PFSK-1 (cell line): ENCODE data around the gene NSUN6.

Experiments
- FOXP2 ChIP-seq: optimal IDR thresholded peaks from 2 replicates; pipeline ENCODE3; 2011; ENCODE audit warnings: borderline replicate concordance, control low read depth, inconsistent platforms; ENCODE audit not compliant: insufficient read depth; ENCODE audit errors: extremely low read length, extremely low read depth
- POLR2AphosphoS5 ChIP-seq: IDR thresholded peaks from 2 replicates; pipeline ENCODE4 v1.6.1; 2012; ENCODE audit warnings: low read depth, mild to moderate bottlenecking, control low read depth, low read length, moderate library complexity
- SIN3A ChIP-seq: IDR thresholded peaks from 2 replicates; pipeline ENCODE4 v1.6.1; 2012; ENCODE audit warnings: mild to moderate bottlenecking, low read length, moderate library complexity, borderline replicate concordance; ENCODE audit not compliant: insufficient read depth
- TAF1 ChIP-seq: IDR thresholded peaks from 2 replicates; pipeline ENCODE4 v1.6.1; 2012; ENCODE audit warnings: low read length, control low read depth, borderline replicate concordance; ENCODE audit not compliant: insufficient read depth
- TF ChIP-seq, protein P1 (sequence below), 2 experiments: IDR thresholded peaks; 2 replicates each; pipeline versions ENCODE4 v1.6.1 to v1.8.0; 2011 to 2012; ENCODE audit warnings: low read depth in 2 of 2, low read length in 2 of 2, control low read depth in 1 of 2, inconsistent platforms in 1 of 2, mild to moderate bottlenecking in 1 of 2, moderate library complexity in 1 of 2; ENCODE audit not compliant: insufficient read depth in 1 of 2

The NSUN6 gene

DNA sequence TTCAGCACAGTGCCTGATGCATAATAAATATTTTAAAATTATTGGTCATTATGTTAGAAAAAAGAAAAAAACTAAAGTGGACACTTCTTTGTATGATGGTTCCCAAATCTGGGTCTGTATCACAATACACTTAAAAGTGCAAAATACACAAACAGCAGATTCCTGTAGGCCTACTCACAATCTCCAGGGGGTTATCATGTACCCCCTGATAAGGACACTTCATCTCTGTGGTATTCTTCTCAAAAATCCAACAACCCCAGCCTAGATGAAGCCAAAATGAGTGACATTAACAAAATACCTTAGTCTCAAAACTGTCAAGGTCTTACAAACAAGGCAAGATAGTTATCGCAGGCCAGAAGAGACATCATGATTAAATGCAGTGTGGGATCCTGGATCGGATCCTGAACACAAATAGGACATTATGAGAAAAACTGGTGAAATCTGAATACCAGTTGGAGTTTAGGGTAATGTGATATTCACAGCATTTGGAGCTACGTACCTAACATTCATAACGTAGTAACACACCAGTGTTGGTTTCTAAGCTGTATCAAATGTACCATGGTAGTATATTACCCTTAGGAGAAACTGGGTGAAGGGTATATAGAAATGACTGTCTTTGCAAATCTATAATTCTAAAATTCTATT lies 45.2 kb downstream of the NSUN6 start:
- TF ChIP-seq SIN3A: no peak
- TF ChIP-seq TAF1: no peak
- TF ChIP-seq POLR2AphosphoS5: no peak
- no peak for TF ChIP-seq FOXP2
- TF ChIP-seq, protein P1, sequence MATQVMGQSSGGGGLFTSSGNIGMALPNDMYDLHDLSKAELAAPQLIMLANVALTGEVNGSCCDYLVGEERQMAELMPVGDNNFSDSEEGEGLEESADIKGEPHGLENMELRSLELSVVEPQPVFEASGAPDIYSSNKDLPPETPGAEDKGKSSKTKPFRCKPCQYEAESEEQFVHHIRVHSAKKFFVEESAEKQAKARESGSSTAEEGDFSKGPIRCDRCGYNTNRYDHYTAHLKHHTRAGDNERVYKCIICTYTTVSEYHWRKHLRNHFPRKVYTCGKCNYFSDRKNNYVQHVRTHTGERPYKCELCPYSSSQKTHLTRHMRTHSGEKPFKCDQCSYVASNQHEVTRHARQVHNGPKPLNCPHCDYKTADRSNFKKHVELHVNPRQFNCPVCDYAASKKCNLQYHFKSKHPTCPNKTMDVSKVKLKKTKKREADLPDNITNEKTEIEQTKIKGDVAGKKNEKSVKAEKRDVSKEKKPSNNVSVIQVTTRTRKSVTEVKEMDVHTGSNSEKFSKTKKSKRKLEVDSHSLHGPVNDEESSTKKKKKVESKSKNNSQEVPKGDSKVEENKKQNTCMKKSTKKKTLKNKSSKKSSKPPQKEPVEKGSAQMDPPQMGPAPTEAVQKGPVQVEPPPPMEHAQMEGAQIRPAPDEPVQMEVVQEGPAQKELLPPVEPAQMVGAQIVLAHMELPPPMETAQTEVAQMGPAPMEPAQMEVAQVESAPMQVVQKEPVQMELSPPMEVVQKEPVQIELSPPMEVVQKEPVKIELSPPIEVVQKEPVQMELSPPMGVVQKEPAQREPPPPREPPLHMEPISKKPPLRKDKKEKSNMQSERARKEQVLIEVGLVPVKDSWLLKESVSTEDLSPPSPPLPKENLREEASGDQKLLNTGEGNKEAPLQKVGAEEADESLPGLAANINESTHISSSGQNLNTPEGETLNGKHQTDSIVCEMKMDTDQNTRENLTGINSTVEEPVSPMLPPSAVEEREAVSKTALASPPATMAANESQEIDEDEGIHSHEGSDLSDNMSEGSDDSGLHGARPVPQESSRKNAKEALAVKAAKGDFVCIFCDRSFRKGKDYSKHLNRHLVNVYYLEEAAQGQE (IDR thresholded peaks at IDR 0.05; ENCODE audit: insufficient read depth in 1 of 2, low read depth in 2 of 2, low read length in 2 of 2): no peak

DNA sequence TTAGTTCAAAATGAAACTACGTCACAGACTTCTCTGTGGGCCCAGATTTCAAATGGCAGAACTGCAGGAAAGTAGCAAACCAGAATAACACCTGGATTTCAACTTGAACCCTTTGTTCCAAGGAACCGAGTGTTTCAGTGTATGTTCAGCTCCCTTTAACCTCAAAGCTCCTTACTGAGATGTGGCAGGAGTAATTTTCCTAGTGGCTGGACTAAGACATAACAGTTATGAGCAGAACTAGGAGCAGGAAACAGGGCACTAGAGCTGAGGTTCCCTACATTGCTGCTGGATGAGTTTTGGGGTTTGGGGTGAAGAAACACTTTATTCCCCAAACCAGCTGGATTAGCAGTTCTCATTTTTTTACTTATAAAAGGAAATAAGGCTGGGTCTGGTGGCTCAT lies 50.1 kb downstream of the NSUN6 start:
- TF ChIP-seq, protein P1 (IDR thresholded peaks at IDR 0.05; ENCODE audit: insufficient read depth in 1 of 2, low read depth in 2 of 2, low read length in 2 of 2): no peak
- TF ChIP-seq TAF1 (no peak), FOXP2 (no peak), POLR2AphosphoS5 (no peak), SIN3A (no peak)

DNA sequence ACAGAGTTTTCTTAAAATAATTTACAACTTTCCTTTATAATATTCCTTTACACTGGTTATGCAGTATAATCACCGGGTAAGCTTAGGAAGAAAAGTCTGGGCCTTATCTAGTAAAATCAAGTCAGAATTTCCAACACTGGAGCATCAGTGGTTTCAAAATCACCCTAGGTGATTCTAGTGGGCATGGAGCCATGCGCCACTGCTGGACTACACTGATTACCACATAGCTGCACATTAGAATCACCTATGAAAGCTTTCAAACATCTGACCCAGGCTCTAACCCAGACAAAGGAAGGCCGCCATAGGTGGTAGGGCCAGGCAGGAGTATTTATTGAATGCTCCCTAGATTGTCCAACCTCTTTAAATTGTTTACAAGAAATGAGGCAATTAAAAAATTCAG lies 52.0 kb downstream of the NSUN6 start:
- no peak for TF ChIP-seq POLR2AphosphoS5
- TF ChIP-seq, protein P1 (IDR thresholded peaks at IDR 0.05; ENCODE audit: insufficient read depth in 1 of 2, low read depth in 2 of 2, low read length in 2 of 2): no peak
- TF ChIP-seq SIN3A: no peak
- no peak for TF ChIP-seq FOXP2
- TF ChIP-seq TAF1: no peak

DNA sequence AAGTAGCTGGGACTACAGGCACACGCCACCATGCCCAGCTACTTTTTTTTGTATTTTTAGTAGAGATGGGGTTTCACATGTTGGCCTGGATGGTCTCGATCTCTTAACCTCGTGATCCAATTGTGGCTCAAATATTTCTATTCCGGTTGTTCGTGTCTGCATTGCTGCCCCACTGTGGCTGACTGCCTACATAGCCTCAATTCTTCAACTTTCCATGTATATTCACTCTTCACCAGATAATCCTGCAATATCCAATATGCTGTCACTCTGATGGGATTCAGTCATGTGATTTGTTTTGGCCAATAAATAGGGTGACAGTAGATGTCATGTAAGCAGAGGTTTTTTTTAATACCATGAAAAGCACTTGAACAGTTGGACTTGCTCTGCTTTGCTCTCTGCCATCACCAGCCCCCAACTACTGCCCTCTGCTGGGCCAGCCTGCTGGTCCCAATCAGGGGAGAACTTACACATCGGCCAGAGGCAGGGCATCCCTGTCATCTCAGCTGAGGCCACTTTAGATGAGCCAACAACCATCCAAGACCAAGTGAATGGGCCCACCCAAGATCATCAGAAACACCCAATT lies 56.7 kb downstream of the NSUN6 start:
- TF ChIP-seq POLR2AphosphoS5 (no peak), TAF1 (no peak), SIN3A (no peak), FOXP2 (no peak)
- TF ChIP-seq, protein P1 (IDR thresholded peaks at IDR 0.05; ENCODE audit: insufficient read depth in 1 of 2, low read depth in 2 of 2, low read length in 2 of 2): no peak
